DND-41 (cell line): ENCODE data around the gene STK4.

Source experiments
- ATAC-seq: fragments of 200-7000 bp; cut with Tn5 transposase; 3 replicates; pipeline ENCODE4 v1.9.1; 2021; ENCODE audit warnings: low read depth; ENCODE audit not compliant: insufficient read depth
- DNase-seq: peaks from one replicate; pipeline ENCODE4 v3.0.0-alpha.2; 2020
- H2AFZ ChIP-seq: 2 replicates; pipeline ENCODE4 v1.6.0; 2012; ENCODE audit warnings: low read depth, low read length
- H3K27ac ChIP-seq: 2 replicates; pipeline ENCODE4 v1.5.1; 2012; ENCODE audit warnings: low read length, inconsistent platforms
- H3K27me3 ChIP-seq: fragments of 200-600 bp; sonication (generic); 2 replicates; pipeline ENCODE4 v1.6.0; 2012; ENCODE audit warnings: low read length, mild to moderate bottlenecking, inconsistent platforms; ENCODE audit not compliant: insufficient read depth, poor library complexity
- H3K36me3 ChIP-seq: 2 replicates; pipeline ENCODE4 v1.5.1; 2012; ENCODE audit warnings: low read length, inconsistent platforms; ENCODE audit not compliant: insufficient read depth
- H3K4me1 ChIP-seq: 2 replicates; pipeline ENCODE4 v1.5.1; 2012; ENCODE audit warnings: mild to moderate bottlenecking, low read length; ENCODE audit not compliant: insufficient read depth
- H3K4me2 ChIP-seq: 2 replicates; pipeline ENCODE4 v1.6.0; 2012; ENCODE audit warnings: mild to moderate bottlenecking, moderate library complexity, low read length, inconsistent platforms; ENCODE audit not compliant: insufficient read depth
- H3K4me3 ChIP-seq, 2 experiments: fragments of 200-600 bp in 1 of 2; shearing (Covaris generic) in 1 of 2; 2 replicates each; pipeline ENCODE4 v1.5.1; 2012 to 2016; ENCODE audit warnings: inconsistent platforms in 2 of 2, low read length in 2 of 2, mild to moderate bottlenecking in 2 of 2, low read depth in 1 of 2, moderate library complexity in 1 of 2
- H3K79me2 ChIP-seq: 2 replicates; pipeline ENCODE4 v1.6.0; 2012; ENCODE audit warnings: low read length, inconsistent platforms; ENCODE audit not compliant: insufficient read depth
- H3K9ac ChIP-seq: 2 replicates; pipeline ENCODE4 v1.6.0; 2012; ENCODE audit warnings: low read depth, mild to moderate bottlenecking, inconsistent platforms, low read length, moderate library complexity
- H3K9me3 ChIP-seq: 2 replicates; pipeline ENCODE4 v1.5.1; 2012; ENCODE audit warnings: low read length, moderate library complexity, mild to moderate bottlenecking, inconsistent platforms; ENCODE audit not compliant: insufficient read depth, severe bottlenecking
- H4K20me1 ChIP-seq: 2 replicates; pipeline ENCODE4 v1.6.0; 2012; ENCODE audit warnings: low read length; ENCODE audit not compliant: insufficient read depth
- CTCF ChIP-seq: IDR thresholded peaks from 2 replicates; pipeline ENCODE4 v1.5.1; 2012; ENCODE audit warnings: borderline replicate concordance, low read length, moderate library complexity, mild to moderate bottlenecking; ENCODE audit not compliant: poor library complexity, severe bottlenecking; ENCODE audit errors: extremely low read depth
- EZH2 ChIP-seq: IDR thresholded peaks from 3 replicates; pipeline ENCODE4 v1.6.1; 2012; ENCODE audit warnings: borderline replicate concordance, low read depth, mild to moderate bottlenecking, moderate library complexity, low read length, inconsistent platforms; ENCODE audit not compliant: severe bottlenecking

STK4 gene

DNA sequence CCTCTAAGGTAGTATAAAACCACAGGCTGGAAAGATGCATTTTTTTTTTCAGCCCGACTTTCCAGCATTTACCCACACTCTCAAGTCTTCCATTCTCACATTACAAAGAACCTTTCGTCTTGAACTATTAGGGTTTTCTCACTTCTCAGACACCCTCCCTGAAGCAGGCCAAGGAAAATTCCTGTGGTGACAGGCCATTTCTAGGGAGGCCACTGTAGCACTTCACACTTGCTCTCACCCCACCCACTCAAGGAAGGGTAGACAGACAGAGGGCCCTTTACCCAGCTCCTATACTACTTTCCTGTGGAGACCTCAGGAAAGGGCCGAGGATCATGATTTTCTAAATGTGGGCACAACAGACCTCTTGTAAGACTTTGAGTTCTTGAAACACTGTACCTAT, 106.9 kb downstream of the STK4 start:
- H3K4me3 ChIP-seq = no peak overlapping the region
- no peak overlapping the region for H3K9ac ChIP-seq
- H3K79me2 ChIP-seq = no peaks in the 10 kb centered on the region
- H2AFZ ChIP-seq = no peak overlapping the region
- no peak overlapping the region for H3K4me2 ChIP-seq
- TF ChIP-seq CTCF (no peak), EZH2 (no peak)
- H4K20me1 ChIP-seq = peaks cover 8% of the 10 kb centered on the region; the same call in 1 of the 2 replicates
- DNase-seq (no peak), ATAC-seq (no peak)
- no peak overlapping the region for H3K27ac ChIP-seq
- no peaks in the 10 kb centered on the region for H3K4me1 ChIP-seq
- no peaks in the 10 kb centered on the region for H3K9me3 ChIP-seq
- no peaks in the 10 kb centered on the region for H3K27me3 ChIP-seq
- peaks cover 64% of the 10 kb centered on the region for H3K36me3 ChIP-seq

DNA sequence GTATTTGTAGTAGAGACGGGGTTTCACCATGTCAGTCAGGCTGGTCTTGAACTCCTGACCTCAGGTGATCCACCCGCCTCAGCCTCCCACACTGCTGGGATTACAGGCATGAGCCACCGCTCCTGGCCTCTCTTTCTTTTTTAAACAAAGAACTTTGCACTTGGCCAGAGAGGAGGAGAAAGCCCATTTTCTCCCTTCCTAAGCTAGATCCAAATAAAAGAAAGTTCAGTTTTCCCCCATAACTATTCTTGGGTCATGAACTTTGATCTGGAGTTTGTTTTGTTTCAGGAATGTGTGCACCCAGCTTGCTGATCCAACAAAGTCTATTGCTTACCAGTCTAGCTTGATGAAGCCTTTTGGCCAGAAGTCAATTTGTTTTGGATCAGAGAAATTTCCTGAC, 111.2 kb downstream of the STK4 start:
- Histone ChIP-seq H3K4me1 (no peaks in the 10 kb centered on the region), H3K4me2 (no peak overlapping the region), H3K9ac (no peak overlapping the region), H2AFZ (no peak overlapping the region), H3K36me3 (peaks cover 86% of the 10 kb centered on the region), H3K27ac (no peak overlapping the region), H3K9me3 (peaks cover 4% of the 10 kb centered on the region), H4K20me1 (peaks cover 6% of the 10 kb centered on the region; the same call in 1 of the 2 replicates), H3K79me2 (no peaks in the 10 kb centered on the region), H3K27me3 (no peaks in the 10 kb centered on the region), H3K4me3 (no peak overlapping the region)
- TF ChIP-seq CTCF (no peak), EZH2 (no peak)
- DNase-seq (no peak), ATAC-seq (no peak)

GRCh38 chr20:45080867-45081624, 114.7 kb downstream of the STK4 start:
- Histone ChIP-seq H2AFZ (no peak overlapping the region), H3K27ac (no peak overlapping the region), H3K9me3 (peaks cover 6% of the 10 kb centered on the region), H3K36me3 (peaks cover 57% of the 10 kb centered on the region), H3K4me3 (no peak overlapping the region), H4K20me1 (no peaks in the 10 kb centered on the region), H3K79me2 (no peaks in the 10 kb centered on the region), H3K27me3 (no peaks in the 10 kb centered on the region), H3K4me2 (no peak overlapping the region), H3K9ac (no peak overlapping the region), H3K4me1 (no peaks in the 10 kb centered on the region)
- DNase-seq (no peak), ATAC-seq (0 out of 3 replicates have a peak, but pooled peaks have one; percentile 44)
- no peak for TF ChIP-seq EZH2
- peak; percentile 52 for TF ChIP-seq CTCF

GRCh38 chr20:45082468-45082867, 116.2 kb downstream of the STK4 start:
- Histone ChIP-seq H3K4me1 (no peaks in the 10 kb centered on the region), H3K27me3 (no peaks in the 10 kb centered on the region), H3K4me3 (no peak overlapping the region), H3K79me2 (no peaks in the 10 kb centered on the region), H3K4me2 (no peak overlapping the region), H2AFZ (no peak overlapping the region), H3K9ac (no peak overlapping the region), H3K9me3 (peaks cover 6% of the 10 kb centered on the region), H3K36me3 (peaks cover 43% of the 10 kb centered on the region), H3K27ac (no peak overlapping the region), H4K20me1 (no peaks in the 10 kb centered on the region)
- DNase-seq (no peak), ATAC-seq (no peak)
- TF ChIP-seq EZH2 (no peak), CTCF (no peak)
